SK-N-SH (cell line): ENCODE results near the gene CRK.
"Not testable (repeated sequence)": the region's sequence is repeated elsewhere in the genome, so short reads cannot be mapped to it uniquely, and the experiment has no call there.

Source experiments
- CTCF ChIP-seq: fragments of 200-600 bp; sonication (generic); IDR thresholded peaks from 2 replicates; pipeline ENCODE4 v1.6.1; 2017; ENCODE audit warnings: antibody characterized with exemption, mild to moderate bottlenecking, moderate library complexity
- RCOR1 ChIP-seq: fragments of 150-350 bp; IDR thresholded peaks from 2 replicates; pipeline ENCODE4 v1.6.1; 2017; ENCODE audit warnings: antibody characterized with exemption, low read length

GRCh38 chr17:1378476-1378860 is 77.6 kb downstream of the CRK start:
- TF ChIP-seq RCOR1, CTCF: not testable (repeated sequence)
